Tibial nerve (tissue), 4 donors: ENCODE results near the gene SLFN14.

Source experiments
- CTCF ChIP-seq, 5 experiments: fragments of 200-600 bp in 3 of 5; fragments of 450-650 bp in 2 of 5; sonication (generic) in 3 of 5; IDR thresholded peaks; one replicate each; pipeline ENCODE4 v1.5.1; 2016 to 2019; ENCODE audit warnings: antibody characterized with exemption in 5 of 5, mild to moderate bottlenecking in 3 of 5, moderate library complexity in 2 of 5
- EP300 ChIP-seq, 2 donors: sonication (generic); formaldehyde crosslinking; IDR thresholded peaks; one replicate each; pipeline ENCODE4 v1.6.1; 2017; ENCODE audit warnings: antibody characterized with exemption in 2 of 2, mild to moderate bottlenecking in 1 of 2
- POLR2A ChIP-seq, 2 donors: fragments of 450-650 bp; IDR thresholded peaks; one replicate each; pipeline ENCODE4 v1.6.1; 2017; ENCODE audit warnings: antibody characterized with exemption in 2 of 2, mild to moderate bottlenecking in 2 of 2, moderate library complexity in 2 of 2

- TF ChIP-seq CTCF (IDR thresholded peaks at IDR 0.05) (peak in 1 of 5 experiments; percentile 36), POLR2A (IDR thresholded peaks at IDR 0.05) (peak; percentile 39 to 80), EP300 (IDR thresholded peaks at IDR 0.05) (peak; percentile 67 to 94)
Observed at GRCh38 chr17:35578197-35578928, 17.7 kb upstream of the SLFN14 start, which contains the start of gene PEX12.
